CD14-positive monocyte (primary cell): ENCODE results near the gene CHEK1. TPM values are rescaled to one million over a fixed set of nuclear protein-coding genes. Genes with fewer than 3 reads are reported as not detected.
A peak's percentile ranks its signal among the peaks of the same experiment; 100 is the strongest.

Experiments
- DNase-seq, 3 donors: peaks; one replicate each; pipeline ENCODE4 v3.0.0-alpha.2; 2011 to 2022
- H2AFZ ChIP-seq: 2 replicates; pipeline ENCODE4 v1.6.0; 2012; ENCODE audit warnings: mild to moderate bottlenecking, low read depth, low read length, inconsistent platforms; ENCODE audit not compliant: insufficient read depth, poor library complexity, severe bottlenecking
- H3K27ac ChIP-seq, 2 donors: 1 replicate in 1 of 2; 2 replicates in 1 of 2; pipeline ENCODE4 v1.5.1; 2012 to 2013; ENCODE audit warnings: low read length in 2 of 2, control low read depth in 1 of 2, inconsistent platforms in 1 of 2, low read depth in 1 of 2, mild to moderate bottlenecking in 1 of 2
- H3K27me3 ChIP-seq, 2 donors: one replicate each; pipeline versions ENCODE4 v1.6.0 to v1.6.1; 2011 to 2013; ENCODE audit warnings: low read length in 2 of 2; ENCODE audit not compliant: control insufficient read depth in 2 of 2, insufficient read depth in 2 of 2
- H3K36me3 ChIP-seq, 2 donors: replicated peaks in 1 of 2; 1 replicate in 1 of 2; 2 replicates in 1 of 2; pipeline versions ENCODE4 v1.5.1 to v1.6.1; 2012 to 2013; ENCODE audit warnings: low read length in 2 of 2, control low read depth in 1 of 2, inconsistent platforms in 1 of 2, mild to moderate bottlenecking in 1 of 2; ENCODE audit not compliant: insufficient read depth in 2 of 2, control insufficient read depth in 1 of 2
- H3K4me1 ChIP-seq, 2 donors: 1 replicate in 1 of 2; 2 replicates in 1 of 2; pipeline versions ENCODE4 v1.5.1 to v1.6.1; 2012 to 2013; ENCODE audit warnings: low read length in 2 of 2, control low read depth in 1 of 2, inconsistent platforms in 1 of 2, mild to moderate bottlenecking in 1 of 2, moderate library complexity in 1 of 2; ENCODE audit not compliant: insufficient read depth in 2 of 2, control insufficient read depth in 1 of 2
- H3K4me2 ChIP-seq: replicated peaks from 2 replicates; pipeline ENCODE3; 2012; ENCODE audit warnings: low read length, moderate library complexity, mild to moderate bottlenecking; ENCODE audit not compliant: poor library complexity, severe bottlenecking; ENCODE audit errors: extremely low read depth
- H3K4me3 ChIP-seq, 3 experiments: fragments of 200-600 bp in 1 of 3; sonication (generic) in 1 of 3; replicated peaks in 1 of 3; 1 replicate in 2 of 3; 2 replicates in 1 of 3; pipeline ENCODE4 v1.5.1; 2011 to 2013; ENCODE audit warnings: low read length in 3 of 3, mild to moderate bottlenecking in 3 of 3, control low read depth in 2 of 3, low read depth in 2 of 3, inconsistent platforms in 1 of 3, moderate library complexity in 1 of 3
- H3K79me2 ChIP-seq: 2 replicates; pipeline ENCODE4 v1.6.0; 2012; ENCODE audit warnings: mild to moderate bottlenecking, control low read depth, inconsistent platforms, low read length, moderate library complexity; ENCODE audit not compliant: insufficient read depth
- H3K9ac ChIP-seq: 2 replicates; pipeline ENCODE4 v1.6.0; 2017; ENCODE audit warnings: low read length, mild to moderate bottlenecking; ENCODE audit not compliant: insufficient read depth, poor library complexity, severe bottlenecking
- H3K9me3 ChIP-seq, 2 donors: replicated peaks in 1 of 2; 1 replicate in 1 of 2; 2 replicates in 1 of 2; pipeline versions ENCODE4 v1.5.1 to v1.6.1; 2012 to 2013; ENCODE audit warnings: low read length in 2 of 2, control low read depth in 1 of 2; ENCODE audit not compliant: control insufficient read depth in 1 of 2, insufficient read depth in 1 of 2
- H4K20me1 ChIP-seq: 2 replicates; pipeline ENCODE4 v1.6.0; 2012; ENCODE audit warnings: mild to moderate bottlenecking, low read length, control low read depth, moderate library complexity; ENCODE audit not compliant: insufficient read depth
- H3K27ac Mint-ChIP-seq, 7 donors: one replicate each; pipeline ENCODE4 v1.8.0; 2020; ENCODE audit warnings: mild to moderate bottlenecking in 7 of 7, mixed read lengths in 7 of 7, moderate library complexity in 6 of 7, inconsistent platforms in 2 of 7
- H3K27me3 Mint-ChIP-seq, 3 donors: one replicate each; pipeline ENCODE4 v1.8.0; 2021 to 2022; ENCODE audit warnings: low read depth in 3 of 3, mild to moderate bottlenecking in 3 of 3, mixed read lengths in 3 of 3, moderate library complexity in 3 of 3, inconsistent platforms in 1 of 3
- H3K36me3 Mint-ChIP-seq, 2 donors: one replicate each; pipeline ENCODE4 v1.8.0; 2020; ENCODE audit warnings: mixed read lengths in 2 of 2, inconsistent platforms in 1 of 2, mild to moderate bottlenecking in 1 of 2
- H3K4me1 Mint-ChIP-seq: one replicate; pipeline ENCODE4 v1.8.0; 2020; ENCODE audit warnings: mild to moderate bottlenecking, mixed read lengths
- H3K4me3 Mint-ChIP-seq, 2 donors: one replicate each; pipeline ENCODE4 v1.8.0; 2020; ENCODE audit warnings: mild to moderate bottlenecking in 2 of 2, mixed read lengths in 2 of 2, moderate library complexity in 1 of 2
- H3K9me3 Mint-ChIP-seq, 7 donors: one replicate each; pipeline ENCODE4 v1.8.0; 2020 to 2022; ENCODE audit warnings: mixed read lengths in 7 of 7, mild to moderate bottlenecking in 6 of 7, moderate library complexity in 6 of 7, inconsistent platforms in 2 of 7
- WGBS: methylation state at CpG from one replicate; pipeline ENCODE4 v1.1.5; 2013; ENCODE audit warnings: missing lambda C conversion rate; ENCODE audit not compliant: insufficient coverage; 5-methylcytosine and 5-hydroxymethylcytosine counted together
- intact Hi-C, 2 donors: fragments of 100-400 bp; cut with micrococcal nuclease; formaldehyde crosslinking; loops; one replicate each; pipeline versions ENCODE4 v1.15.0 to v1.15.1; 2023
- polyA plus RNA-seq, 3 donors: library from polyadenylated mRNA; depleted of rRNA in 1 of 3; unstranded in 2 of 3; stranded (reverse) in 1 of 3; fragments of 300-500 nt in 2 of 3; fragments of >200 nt in 1 of 3; fragmentation: Illumina TruSeq in 2 of 3; gene quantifications; 1 replicate in 2 of 3; 2 replicates in 1 of 3; pipeline ENCODE4 v1.2.3, GENCODE V29; 2012 to 2021
- TF ChIP-seq, protein P1 (sequence below): fragments of 200-600 bp; IDR thresholded peaks from one replicate; pipeline ENCODE4 v1.8.0; 2022; ENCODE audit warnings: antibody characterized with exemption, mild to moderate bottlenecking

CHEK1 gene
- polyA plus RNA-seq, 3 donors, result 0.18 to 0.55 (median 0.43) TPM

DNA sequence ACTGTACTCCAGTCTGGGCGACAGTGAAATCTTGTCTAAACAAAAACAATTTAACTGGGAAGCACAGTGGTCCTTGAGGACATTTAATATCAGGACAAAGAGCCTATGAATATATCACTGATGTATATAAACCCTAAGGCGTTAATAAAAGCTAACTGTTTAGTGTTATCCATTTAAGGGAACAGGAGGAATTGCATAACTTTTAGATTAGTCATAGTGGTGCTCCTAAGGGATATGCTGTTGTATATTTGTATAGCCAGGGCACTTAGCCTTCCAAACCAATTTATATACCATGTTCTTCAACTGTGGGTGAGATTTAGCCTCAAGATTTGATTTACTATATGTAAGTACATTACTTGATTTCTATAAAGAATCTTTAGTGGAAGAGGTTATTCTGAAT, 3.0 kb upstream of the CHEK1 start:
- peaks cover 0 to 2% (median 0%) of the 10 kb centered on the region in 3 donors for H3K27me3 Mint-ChIP-seq
- TF ChIP-seq, protein P1, sequence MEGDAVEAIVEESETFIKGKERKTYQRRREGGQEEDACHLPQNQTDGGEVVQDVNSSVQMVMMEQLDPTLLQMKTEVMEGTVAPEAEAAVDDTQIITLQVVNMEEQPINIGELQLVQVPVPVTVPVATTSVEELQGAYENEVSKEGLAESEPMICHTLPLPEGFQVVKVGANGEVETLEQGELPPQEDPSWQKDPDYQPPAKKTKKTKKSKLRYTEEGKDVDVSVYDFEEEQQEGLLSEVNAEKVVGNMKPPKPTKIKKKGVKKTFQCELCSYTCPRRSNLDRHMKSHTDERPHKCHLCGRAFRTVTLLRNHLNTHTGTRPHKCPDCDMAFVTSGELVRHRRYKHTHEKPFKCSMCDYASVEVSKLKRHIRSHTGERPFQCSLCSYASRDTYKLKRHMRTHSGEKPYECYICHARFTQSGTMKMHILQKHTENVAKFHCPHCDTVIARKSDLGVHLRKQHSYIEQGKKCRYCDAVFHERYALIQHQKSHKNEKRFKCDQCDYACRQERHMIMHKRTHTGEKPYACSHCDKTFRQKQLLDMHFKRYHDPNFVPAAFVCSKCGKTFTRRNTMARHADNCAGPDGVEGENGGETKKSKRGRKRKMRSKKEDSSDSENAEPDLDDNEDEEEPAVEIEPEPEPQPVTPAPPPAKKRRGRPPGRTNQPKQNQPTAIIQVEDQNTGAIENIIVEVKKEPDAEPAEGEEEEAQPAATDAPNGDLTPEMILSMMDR, result no peak
- peaks cover 15% of the 10 kb centered on the region for H3K4me1 Mint-ChIP-seq
- H2AFZ ChIP-seq, result no peak overlapping the region
- H3K36me3 ChIP-seq, result peaks cover 52% of the 10 kb centered on the region in 2 donors
- H3K4me2 ChIP-seq, result no peak overlapping the region
- no peak overlapping the region for H3K4me3 ChIP-seq
- intact Hi-C loops, result no loop called here
- H3K9me3 Mint-ChIP-seq, result no peaks in the 10 kb centered on the region
- H3K27ac ChIP-seq, result no peak overlapping the region
- H3K9ac ChIP-seq, result no peak overlapping the region
- H3K9me3 ChIP-seq, result no peaks in the 10 kb centered on the region
- no peaks in the 10 kb centered on the region for H4K20me1 ChIP-seq
- peaks cover 43 to 52% of the 10 kb centered on the region in 2 donors for H3K36me3 Mint-ChIP-seq
- no peaks in the 10 kb centered on the region for H3K27me3 ChIP-seq
- WGBS, result no CpG with 5 or more reads among the region's 2 CpGs
- no peak for DNase-seq
- no peak overlapping the region for H3K4me3 Mint-ChIP-seq
- H3K79me2 ChIP-seq, result peaks cover 17% of the 10 kb centered on the region
- peak overlapping the region in 1 of 7 donors; percentile 10 for H3K27ac Mint-ChIP-seq
- H3K4me1 ChIP-seq, result peaks cover 17 to 21% of the 10 kb centered on the region in 2 donors

DNA sequence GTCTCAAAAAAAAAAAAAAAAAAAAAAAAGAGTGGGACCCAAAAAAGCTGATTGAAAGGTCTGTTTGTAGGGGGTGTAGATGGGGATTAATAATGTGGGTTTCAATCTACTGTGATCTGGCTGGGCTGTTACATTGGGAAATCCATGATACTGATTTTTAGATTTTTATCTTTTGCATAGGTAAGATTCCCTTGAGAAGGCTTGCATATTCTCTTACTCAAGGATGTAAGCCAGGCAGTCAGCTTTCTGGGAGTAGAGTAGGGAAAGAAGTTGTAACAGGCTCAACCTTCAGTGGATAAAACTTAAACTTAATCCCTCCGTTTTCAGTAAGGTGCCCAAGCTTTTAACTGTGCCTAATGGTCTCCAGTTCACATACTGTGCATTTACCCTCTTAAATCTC, 1.9 kb upstream of the CHEK1 start:
- peaks cover 15% of the 10 kb centered on the region for H3K4me1 Mint-ChIP-seq
- TF ChIP-seq, protein P1, result no peak
- peaks cover 28% of the 10 kb centered on the region for H3K79me2 ChIP-seq
- intact Hi-C loops, result no loop called here
- no CpG with 5 or more reads among the region's 1 CpG for WGBS
- H3K4me3 Mint-ChIP-seq, result no peak overlapping the region
- H3K9ac ChIP-seq, result no peak overlapping the region
- H3K27me3 ChIP-seq, result no peaks in the 10 kb centered on the region
- H3K9me3 ChIP-seq, result no peaks in the 10 kb centered on the region
- no peaks in the 10 kb centered on the region for H3K9me3 Mint-ChIP-seq
- H3K4me1 ChIP-seq, result peaks cover 17 to 23% of the 10 kb centered on the region in 2 donors
- no peak overlapping the region for H3K27ac ChIP-seq
- no peaks in the 10 kb centered on the region for H4K20me1 ChIP-seq
- H3K36me3 Mint-ChIP-seq, result peaks cover 38 to 45% of the 10 kb centered on the region in 2 donors
- no peak overlapping the region for H3K27ac Mint-ChIP-seq
- H3K27me3 Mint-ChIP-seq, result peaks cover 0 to 2% (median 0%) of the 10 kb centered on the region in 3 donors
- H2AFZ ChIP-seq, result no peak overlapping the region
- peaks cover 42% of the 10 kb centered on the region in 2 donors for H3K36me3 ChIP-seq
- H3K4me3 ChIP-seq, result no peak overlapping the region
- no peak for DNase-seq
- no peak overlapping the region for H3K4me2 ChIP-seq
